ENCODE results near the gene FKBP1A.
"Not testable (repeated sequence)": the region's sequence is repeated elsewhere in the genome, so short reads cannot be mapped to it uniquely, and the experiment has no call there.

Gene FKBP1A

DNA sequence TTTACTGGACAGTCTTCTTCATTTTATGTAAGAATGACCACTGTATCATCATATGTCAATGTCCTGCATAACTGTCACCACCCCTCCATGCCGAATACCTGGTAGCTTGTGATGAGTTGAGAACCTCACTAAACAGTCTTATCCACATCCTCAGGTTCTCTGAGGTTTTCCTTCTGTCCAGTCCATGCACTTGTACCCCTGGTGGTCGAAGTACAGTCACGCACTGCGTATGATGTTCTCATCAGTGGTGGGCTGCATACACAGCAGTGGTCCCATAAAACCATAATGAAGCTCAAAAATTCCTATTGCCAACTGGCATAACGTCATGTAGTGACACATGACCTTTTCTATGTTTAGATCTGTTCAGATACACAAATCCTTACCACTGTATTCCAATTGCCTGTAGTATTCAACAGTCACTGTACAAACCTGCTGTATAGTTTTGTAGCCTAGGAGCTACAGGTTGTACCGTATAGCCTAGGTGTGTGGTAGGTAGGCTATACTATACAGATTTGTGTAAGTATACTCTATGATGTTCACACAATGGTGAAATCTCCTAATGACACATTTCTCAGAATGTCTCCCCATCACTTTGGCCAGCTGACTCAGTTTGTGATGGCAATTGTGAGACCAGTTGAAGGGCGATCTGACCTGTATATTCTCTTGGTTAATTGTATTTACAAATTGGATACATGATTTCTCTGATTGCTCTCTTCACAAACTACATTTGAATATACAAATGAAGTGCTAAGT lies 32.6 kb downstream of the FKBP1A start:
- peaks cover 24% of the 10 kb centered on the region for H3K36me3 ChIP-seq (replicated peaks)
- DNase-seq (ENCODE audit: low spot score in 2 of 2) = no peak
- no peak overlapping the region for H3K4me3 ChIP-seq
- no peaks in the 10 kb centered on the region for H3K9me3 ChIP-seq
- in situ Hi-C loops (cut with MboI; ENCODE audit: low sequenced_read_pairs) = no loop called here
- H3K4me1 ChIP-seq = no peaks in the 10 kb centered on the region
- H3K27me3 ChIP-seq (ENCODE audit: low read depth) = no peaks in the 10 kb centered on the region

DNA sequence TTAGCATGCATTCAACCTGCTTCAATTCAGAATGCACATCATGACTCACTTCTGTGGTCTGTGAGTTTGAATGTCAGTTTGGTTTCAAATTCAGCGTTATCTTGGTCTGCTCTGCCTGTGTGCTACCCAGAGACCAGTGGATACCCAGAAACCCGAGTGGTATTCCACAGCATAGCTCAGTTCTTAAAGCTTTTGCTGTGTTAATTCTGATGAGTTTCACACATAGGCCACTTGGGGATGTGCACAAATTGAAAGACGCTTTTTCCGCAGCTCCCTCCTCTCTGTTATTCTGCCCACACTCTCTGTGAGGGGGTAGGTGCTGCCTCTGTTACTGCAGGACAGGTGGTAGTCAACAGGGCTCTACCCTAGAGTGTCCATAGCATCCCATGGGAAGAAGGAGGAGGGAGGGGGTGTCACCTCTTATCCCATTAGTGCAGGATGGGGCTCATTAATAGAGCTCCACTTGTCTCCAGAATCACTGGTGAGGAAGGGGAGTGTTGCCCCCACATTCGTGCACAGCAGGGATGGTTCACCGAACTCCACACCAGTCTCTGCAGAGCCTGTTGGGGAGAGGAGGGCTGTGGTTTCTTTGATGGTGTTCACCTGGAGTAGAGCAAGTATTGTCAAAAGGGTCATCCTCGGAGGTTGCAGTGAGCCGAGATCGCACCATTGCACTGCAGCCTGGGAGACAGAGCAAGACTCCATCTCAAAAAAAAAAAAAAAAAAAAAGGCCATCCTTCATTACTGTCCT lies 34.8 kb downstream of the FKBP1A start:
- Histone ChIP-seq H3K4me1 (no peaks in the 10 kb centered on the region), H3K4me3 (no peak overlapping the region), H3K27me3 (ENCODE audit: low read depth) (no peaks in the 10 kb centered on the region), H3K36me3 (replicated peaks) (peaks cover 24% of the 10 kb centered on the region), H3K9me3 (no peaks in the 10 kb centered on the region)
- in situ Hi-C loops (cut with MboI; ENCODE audit: low sequenced_read_pairs) = no loop called here
- no peak for DNase-seq (ENCODE audit: low spot score in 2 of 2)

DNA sequence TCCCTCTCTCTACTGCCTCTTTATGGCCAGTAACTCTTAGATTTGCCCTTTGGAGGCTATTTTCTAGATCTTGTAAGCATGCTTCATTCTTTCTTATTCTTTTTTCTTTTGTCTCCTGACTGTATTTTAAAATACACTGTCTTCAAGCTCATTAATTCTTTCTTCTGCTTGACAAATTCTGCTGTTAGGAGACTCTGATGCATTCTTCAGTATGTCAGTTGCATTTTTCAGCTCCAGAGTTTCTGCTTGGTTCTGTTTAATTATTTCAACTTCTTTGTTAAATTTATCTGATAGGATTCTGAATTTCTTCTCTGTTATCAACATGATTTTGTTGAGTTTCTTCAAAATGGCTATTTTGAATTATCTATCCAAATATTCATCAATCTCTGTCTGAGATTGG lies 38.9 kb downstream of the FKBP1A start:
- in situ Hi-C loops (cut with MboI; ENCODE audit: low sequenced_read_pairs) = no loop called here
- H3K4me1 ChIP-seq = no peaks in the 10 kb centered on the region
- H3K4me3 ChIP-seq = no peak overlapping the region
- H3K27me3 ChIP-seq (ENCODE audit: low read depth) = no peaks in the 10 kb centered on the region
- H3K9me3 ChIP-seq = no peaks in the 10 kb centered on the region
- peaks cover 12% of the 10 kb centered on the region for H3K36me3 ChIP-seq (replicated peaks)
- DNase-seq (ENCODE audit: low spot score in 2 of 2) = no peak

DNA sequence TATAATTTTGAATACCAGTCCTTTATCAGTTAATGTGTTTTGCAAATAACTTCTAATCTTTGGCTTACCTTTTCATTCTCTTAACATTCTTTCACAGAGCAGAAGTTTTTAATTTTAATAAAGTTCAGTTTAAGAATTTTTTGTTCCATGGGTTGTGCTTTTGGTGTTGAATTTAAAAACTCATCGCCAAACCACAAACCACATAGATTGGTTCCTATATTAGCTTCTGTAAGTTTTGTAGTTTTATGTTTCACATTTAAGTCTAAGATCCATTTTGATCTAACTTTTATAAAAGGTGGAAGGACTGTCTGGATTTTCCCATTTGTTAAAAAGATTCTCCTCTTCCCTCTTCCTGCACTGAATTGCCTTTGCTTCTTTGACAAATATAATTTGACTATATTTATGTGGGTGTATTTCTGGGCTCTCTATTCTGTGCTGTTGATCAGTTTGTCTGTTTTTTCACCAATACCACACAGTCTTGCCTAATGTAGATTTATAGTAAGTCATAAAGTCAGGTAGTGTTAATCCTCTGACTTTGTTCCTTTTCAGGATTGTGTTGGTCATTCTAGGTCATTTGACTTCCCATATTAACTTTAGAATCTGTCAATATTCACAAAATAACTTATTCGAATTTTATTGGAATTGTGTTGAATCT lies 46.4 kb downstream of the FKBP1A start:
- Histone ChIP-seq H3K9me3 (peaks cover 4% of the 10 kb centered on the region; the same call in 1 of the 2 replicates), H3K36me3 (replicated peaks) (no peaks in the 10 kb centered on the region), H3K4me3 (no peak overlapping the region), H3K4me1 (no peaks in the 10 kb centered on the region), H3K27me3 (ENCODE audit: low read depth) (no peaks in the 10 kb centered on the region)
- DNase-seq (ENCODE audit: low spot score in 2 of 2) = no peak
- in situ Hi-C loops (cut with MboI; ENCODE audit: low sequenced_read_pairs) = no loop called here

DNA sequence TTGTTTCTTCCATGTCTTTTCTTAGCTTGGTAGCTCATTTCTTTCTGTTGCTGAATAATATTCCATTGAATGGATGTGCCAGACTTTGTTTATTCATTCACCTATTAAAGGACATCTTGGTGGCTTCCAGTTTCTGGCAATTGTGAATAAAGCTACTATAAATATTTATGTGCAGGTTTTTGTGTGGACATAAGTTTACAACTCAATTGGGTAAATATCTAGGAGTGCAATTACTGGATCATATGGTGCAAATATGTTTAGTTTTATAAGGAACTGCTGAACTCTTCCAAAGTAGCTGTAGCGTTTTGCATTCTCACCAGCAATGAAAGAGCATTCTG lies 47.1 kb downstream of the FKBP1A start:
- in situ Hi-C loops (cut with MboI; ENCODE audit: low sequenced_read_pairs) = no loop called here

DNA sequence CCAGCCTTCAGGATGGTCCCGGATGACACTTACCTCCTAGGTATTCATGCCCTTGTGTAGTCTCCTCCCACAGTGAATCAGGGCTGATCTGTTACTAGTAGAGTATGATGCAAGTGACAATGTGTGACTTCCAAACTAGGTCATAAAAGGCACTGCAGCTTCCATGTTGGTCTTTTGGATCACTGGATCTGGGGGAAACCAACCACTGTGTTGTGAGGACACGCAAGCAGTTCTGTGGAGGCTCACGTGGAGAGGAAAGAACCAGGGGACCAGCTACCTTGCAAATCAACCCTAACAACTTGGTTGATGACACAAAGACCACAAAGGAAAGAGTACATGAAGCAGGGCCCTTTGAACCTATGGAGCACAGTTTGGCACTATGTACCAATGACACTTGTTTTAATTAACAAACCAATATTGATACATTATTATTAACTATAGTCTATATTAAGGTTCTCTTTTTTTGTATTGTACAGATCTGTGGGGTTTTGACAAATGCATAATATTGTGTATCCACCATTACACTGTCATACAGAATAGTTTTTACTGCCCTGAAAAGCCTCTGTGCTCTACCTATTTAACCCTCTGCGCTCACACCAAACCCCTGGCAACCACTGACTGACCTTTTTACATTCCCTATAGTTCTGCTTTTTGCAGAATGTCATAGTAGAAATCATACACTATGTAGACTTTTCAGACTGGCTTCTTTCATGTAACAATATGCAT lies 47.7 kb downstream of the FKBP1A start:
- H3K27me3 ChIP-seq (ENCODE audit: low read depth) = no peaks in the 10 kb centered on the region
- H3K4me3 ChIP-seq = no peak overlapping the region
- DNase-seq (ENCODE audit: low spot score in 2 of 2) = no peak
- H3K36me3 ChIP-seq (replicated peaks) = no peaks in the 10 kb centered on the region
- H3K4me1 ChIP-seq = no peaks in the 10 kb centered on the region
- in situ Hi-C loops (cut with MboI; ENCODE audit: low sequenced_read_pairs) = no loop called here
- peaks cover 4% of the 10 kb centered on the region; the same call in 1 of the 2 replicates for H3K9me3 ChIP-seq

More for the DNA sequence above, 47.1 kb downstream of the FKBP1A start:
- Histone ChIP-seq H3K27me3 (ENCODE audit: low read depth) (no peaks in the 10 kb centered on the region), H3K4me1 (no peaks in the 10 kb centered on the region), H3K9me3 (peaks cover 4% of the 10 kb centered on the region; the same call in 1 of the 2 replicates), H3K36me3 (replicated peaks) (no peaks in the 10 kb centered on the region), H3K4me3 (no peak overlapping the region)
- no peak for DNase-seq (ENCODE audit: low spot score in 2 of 2)

DNA sequence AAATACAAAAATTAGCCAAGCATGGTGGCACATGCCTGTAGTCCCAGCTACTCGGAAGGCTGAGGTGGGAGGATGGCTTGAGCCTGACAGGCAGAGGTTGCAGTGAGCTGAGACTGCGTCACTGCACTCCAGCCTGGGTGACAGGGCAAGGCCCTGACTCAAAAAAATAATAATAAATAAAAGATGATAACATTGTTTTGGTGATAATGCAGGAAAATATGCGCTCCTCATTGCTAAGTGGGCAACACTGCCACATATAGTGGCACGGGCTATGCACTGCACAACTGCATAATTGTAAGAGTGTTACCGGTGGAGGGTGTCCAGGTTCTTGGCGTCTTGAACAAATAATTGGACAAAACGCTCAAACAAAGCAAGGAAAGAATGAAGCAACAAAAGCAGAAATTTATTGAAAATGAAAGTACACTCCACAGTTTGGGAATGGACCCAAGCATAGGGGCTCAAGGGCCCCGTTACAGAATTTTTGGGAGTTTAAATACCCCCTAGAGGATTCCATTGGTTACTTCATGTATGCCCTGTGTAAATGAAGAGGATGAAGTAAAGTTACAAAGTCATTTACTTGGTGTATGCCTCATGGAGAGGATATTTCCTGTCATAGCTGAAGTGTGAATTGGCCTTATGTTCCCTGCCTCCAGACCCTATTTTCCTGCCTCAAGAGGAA lies 49.3 kb downstream of the FKBP1A start:
- in situ Hi-C loops (cut with MboI; ENCODE audit: low sequenced_read_pairs); DNase-seq (ENCODE audit: low spot score in 2 of 2); H3K36me3 ChIP-seq (replicated peaks); H3K4me1 ChIP-seq; H3K4me3 ChIP-seq; H3K9me3 ChIP-seq; H3K27me3 ChIP-seq (ENCODE audit: low read depth): not testable (repeated sequence)

DNA sequence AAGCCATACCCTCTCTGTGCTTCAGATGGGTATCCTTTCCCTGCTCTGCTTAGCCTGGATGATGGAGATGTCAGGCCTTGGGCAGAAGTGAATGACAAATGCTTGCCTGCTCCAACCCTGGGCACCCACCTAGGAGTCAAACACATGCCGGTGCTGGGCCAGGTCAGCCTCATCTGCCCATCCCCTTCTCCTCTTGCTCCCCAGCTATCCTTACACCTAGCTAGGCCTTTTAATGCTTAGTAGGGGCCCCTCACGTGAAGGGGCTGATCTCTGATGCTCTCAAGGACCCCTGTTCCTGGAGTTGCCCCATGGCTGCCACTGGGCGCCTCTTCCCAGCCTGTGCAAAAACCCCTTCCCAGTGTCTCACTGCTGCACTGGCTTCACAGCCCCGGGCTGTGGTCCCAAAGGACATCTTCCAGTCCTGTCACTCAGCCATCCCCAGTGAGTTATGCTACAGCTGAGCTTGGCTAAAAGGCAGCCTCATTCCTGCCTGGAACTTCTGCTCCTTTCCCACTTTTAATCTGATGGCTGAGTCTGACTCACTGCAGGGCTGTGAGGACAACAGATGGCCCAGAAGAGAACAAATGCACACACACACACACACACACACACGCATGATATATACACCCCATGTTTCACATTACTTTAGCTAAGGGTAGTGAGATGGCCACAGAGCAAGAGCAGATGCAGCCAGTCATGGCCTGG lies 51.1 kb downstream of the FKBP1A start:
- Histone ChIP-seq H3K4me1 (no peaks in the 10 kb centered on the region), H3K27me3 (ENCODE audit: low read depth) (no peaks in the 10 kb centered on the region), H3K9me3 (no peaks in the 10 kb centered on the region; the same call in 1 of the 2 replicates), H3K4me3 (no peak overlapping the region), H3K36me3 (replicated peaks) (no peaks in the 10 kb centered on the region)
- in situ Hi-C loops (cut with MboI; ENCODE audit: low sequenced_read_pairs) = no loop called here
- no peak for DNase-seq (ENCODE audit: low spot score in 2 of 2)

DNA sequence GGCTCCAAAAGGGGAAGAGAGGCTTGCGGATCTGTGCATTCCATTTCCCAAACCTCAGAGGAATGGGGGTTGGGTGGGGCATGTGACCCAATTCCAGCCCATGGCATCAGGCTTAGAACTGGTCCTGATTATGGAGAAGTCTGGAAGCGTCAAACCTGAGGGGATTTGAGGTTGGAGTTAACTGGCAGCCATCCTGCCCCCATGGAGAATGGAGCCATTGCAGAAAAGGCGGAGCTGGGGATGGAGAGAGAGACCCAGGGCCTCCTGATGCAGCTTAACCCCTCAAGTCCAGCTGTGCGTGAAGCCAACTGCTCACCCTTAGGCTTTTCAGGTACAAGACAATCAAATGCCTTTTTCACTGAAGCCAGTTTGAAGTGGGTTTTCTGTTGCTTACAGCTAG lies 54.1 kb downstream of the FKBP1A start:
- H3K4me1 ChIP-seq = no peaks in the 10 kb centered on the region
- in situ Hi-C loops (cut with MboI; ENCODE audit: low sequenced_read_pairs) = no loop called here
- H3K36me3 ChIP-seq (replicated peaks) = no peaks in the 10 kb centered on the region
- H3K9me3 ChIP-seq = no peaks in the 10 kb centered on the region
- H3K4me3 ChIP-seq = no peak overlapping the region
- H3K27me3 ChIP-seq (ENCODE audit: low read depth) = no peaks in the 10 kb centered on the region
- no peak for DNase-seq (ENCODE audit: low spot score in 2 of 2)

DNA sequence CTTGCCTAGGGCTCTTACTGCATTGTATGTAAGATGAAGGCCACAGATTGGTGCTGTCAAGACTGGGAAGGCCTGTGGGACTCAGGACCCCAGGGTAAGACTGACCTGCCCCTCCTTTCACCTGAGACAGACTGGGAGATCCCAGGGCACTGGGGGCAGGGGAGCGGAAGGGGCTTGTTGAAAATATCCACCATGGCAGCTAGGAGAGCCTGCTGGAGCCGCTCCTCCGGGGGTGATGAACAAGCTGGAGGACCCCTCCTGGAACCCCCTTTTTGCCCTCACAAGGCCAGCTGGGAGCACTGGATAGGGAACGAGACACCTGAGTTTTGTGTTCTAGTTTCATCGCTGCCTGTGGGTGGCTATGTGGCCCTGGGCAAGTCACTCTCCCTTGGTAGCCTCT lies 54.8 kb downstream of the FKBP1A start:
- H3K27me3 ChIP-seq (ENCODE audit: low read depth) = no peaks in the 10 kb centered on the region
- no peaks in the 10 kb centered on the region for H3K4me1 ChIP-seq
- H3K36me3 ChIP-seq (replicated peaks) = peaks cover 6% of the 10 kb centered on the region; the same call in 1 of the 2 replicates
- H3K4me3 ChIP-seq = no peak overlapping the region
- no peaks in the 10 kb centered on the region for H3K9me3 ChIP-seq
- in situ Hi-C loops (cut with MboI; ENCODE audit: low sequenced_read_pairs) = no loop called here
- DNase-seq (ENCODE audit: low spot score in 2 of 2) = no peak

DNA sequence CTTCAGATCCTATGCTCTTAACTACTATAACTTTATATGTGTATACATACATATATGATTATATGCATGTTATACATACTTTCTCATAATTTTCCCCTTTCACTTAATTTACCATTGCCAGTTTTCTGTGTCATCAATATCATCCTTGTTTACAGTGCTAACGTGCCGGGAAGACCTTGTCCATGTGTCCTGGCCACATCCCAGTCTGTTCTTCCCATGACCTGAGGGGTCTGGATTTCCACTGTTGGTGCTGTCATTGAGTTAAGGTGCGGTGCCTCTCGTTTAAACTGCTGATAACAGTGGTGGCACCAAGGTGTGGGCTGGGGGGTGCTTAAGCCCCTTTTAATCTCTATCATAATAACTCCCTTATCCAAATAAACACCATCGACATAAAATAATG lies 55.4 kb downstream of the FKBP1A start:
- DNase-seq (ENCODE audit: low spot score in 2 of 2) = no peak
- Histone ChIP-seq H3K36me3 (replicated peaks) (peaks cover 11% of the 10 kb centered on the region; the same call in 1 of the 2 replicates), H3K9me3 (no peaks in the 10 kb centered on the region), H3K4me1 (no peaks in the 10 kb centered on the region), H3K27me3 (ENCODE audit: low read depth) (no peaks in the 10 kb centered on the region), H3K4me3 (no peak overlapping the region)
- in situ Hi-C loops (cut with MboI; ENCODE audit: low sequenced_read_pairs) = no loop called here

DNA sequence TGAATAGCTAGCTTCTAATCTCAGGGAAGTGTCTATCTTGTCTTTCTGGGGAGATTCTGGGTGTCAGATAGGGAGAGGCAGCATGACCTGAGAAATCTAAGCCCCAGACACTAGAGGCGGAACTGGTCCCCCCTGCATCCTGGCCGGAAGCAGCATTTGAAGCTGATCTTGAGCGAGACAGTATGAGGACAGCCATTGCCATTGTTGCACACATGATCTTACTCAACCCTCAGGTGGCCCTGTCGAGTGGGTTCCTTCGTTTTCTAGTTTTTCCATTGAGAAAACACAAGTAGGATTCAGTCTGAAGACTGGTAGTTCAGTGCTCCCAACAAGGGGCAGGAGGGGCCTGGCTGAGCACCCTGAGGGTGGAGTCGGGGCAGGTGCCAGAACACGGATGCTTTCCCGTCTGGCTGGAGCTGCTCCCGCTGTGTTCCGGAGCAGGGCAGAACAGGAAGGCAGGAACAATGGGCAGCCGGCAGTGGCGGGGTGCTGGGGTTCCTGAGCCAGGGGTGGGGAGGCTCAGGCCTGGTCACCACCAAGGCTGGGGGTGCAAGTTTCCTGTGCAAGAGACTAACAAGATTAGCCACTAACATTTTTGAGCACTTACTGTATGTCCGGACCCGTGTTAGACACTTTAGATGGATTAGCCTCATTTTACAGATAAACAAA lies 56.0 kb downstream of the FKBP1A start:
- in situ Hi-C loops (cut with MboI; ENCODE audit: low sequenced_read_pairs) = no loop called here
- DNase-seq (ENCODE audit: low spot score in 2 of 2) = no peak
- Histone ChIP-seq H3K4me1 (no peaks in the 10 kb centered on the region), H3K9me3 (no peaks in the 10 kb centered on the region), H3K4me3 (no peak overlapping the region), H3K36me3 (replicated peaks) (peaks cover 14% of the 10 kb centered on the region; the same call in 1 of the 2 replicates), H3K27me3 (ENCODE audit: low read depth) (no peaks in the 10 kb centered on the region)
